ENCODE results near the gene ZNF778.
"Not testable (repeated sequence)": the region's sequence is repeated elsewhere in the genome, so short reads cannot be mapped to it uniquely, and the experiment has no call there.

DNA sequence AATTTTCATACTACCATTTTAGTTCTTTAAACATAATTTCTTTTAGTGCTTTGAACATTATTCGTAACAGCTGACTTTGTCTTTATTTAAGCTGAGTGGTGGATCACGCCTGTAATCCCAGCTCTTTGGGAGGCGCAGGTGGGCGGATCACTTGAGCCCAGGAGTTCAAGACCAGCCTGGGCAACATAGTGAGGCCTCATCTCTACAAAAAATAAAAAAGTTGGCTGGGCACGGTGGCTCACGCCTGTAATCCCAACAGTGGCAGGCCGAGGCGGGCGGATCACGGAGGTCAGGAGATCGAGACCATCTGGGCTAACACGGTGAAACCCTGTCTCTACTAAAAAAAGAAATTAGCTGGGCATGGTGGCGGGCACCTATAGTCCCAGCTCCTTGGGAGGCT, 42.4 kb downstream of the ZNF778 start:
- TF ChIP-seq, protein P1, sequence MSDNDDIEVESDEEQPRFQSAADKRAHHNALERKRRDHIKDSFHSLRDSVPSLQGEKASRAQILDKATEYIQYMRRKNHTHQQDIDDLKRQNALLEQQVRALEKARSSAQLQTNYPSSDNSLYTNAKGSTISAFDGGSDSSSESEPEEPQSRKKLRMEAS (IDR thresholded peaks at IDR 0.05) = not testable (repeated sequence)
- TF ChIP-seq, protein P2, sequence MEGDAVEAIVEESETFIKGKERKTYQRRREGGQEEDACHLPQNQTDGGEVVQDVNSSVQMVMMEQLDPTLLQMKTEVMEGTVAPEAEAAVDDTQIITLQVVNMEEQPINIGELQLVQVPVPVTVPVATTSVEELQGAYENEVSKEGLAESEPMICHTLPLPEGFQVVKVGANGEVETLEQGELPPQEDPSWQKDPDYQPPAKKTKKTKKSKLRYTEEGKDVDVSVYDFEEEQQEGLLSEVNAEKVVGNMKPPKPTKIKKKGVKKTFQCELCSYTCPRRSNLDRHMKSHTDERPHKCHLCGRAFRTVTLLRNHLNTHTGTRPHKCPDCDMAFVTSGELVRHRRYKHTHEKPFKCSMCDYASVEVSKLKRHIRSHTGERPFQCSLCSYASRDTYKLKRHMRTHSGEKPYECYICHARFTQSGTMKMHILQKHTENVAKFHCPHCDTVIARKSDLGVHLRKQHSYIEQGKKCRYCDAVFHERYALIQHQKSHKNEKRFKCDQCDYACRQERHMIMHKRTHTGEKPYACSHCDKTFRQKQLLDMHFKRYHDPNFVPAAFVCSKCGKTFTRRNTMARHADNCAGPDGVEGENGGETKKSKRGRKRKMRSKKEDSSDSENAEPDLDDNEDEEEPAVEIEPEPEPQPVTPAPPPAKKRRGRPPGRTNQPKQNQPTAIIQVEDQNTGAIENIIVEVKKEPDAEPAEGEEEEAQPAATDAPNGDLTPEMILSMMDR (IDR thresholded peaks at IDR 0.05) = not testable (repeated sequence)
- not testable (repeated sequence) for TF ChIP-seq POLR2A (IDR thresholded peaks at IDR 0.05; ENCODE audit: low read length); MAFK (IDR thresholded peaks at IDR 0.05; ENCODE audit: partially characterized antibody); EP300 (IDR thresholded peaks at IDR 0.05); SMC3 (IDR thresholded peaks at IDR 0.05); CEBPB (IDR thresholded peaks at IDR 0.05); POLR2AphosphoS2 (conservative IDR thresholded peaks at IDR 0.05; ENCODE audit: low read length); FOXS1 (CRISPR knock-in tag; IDR thresholded peaks at IDR 0.05); RCOR1 (IDR thresholded peaks at IDR 0.05; ENCODE audit: low read depth, low read length); ESRRA (IDR thresholded peaks at IDR 0.05; ENCODE audit: borderline replicate concordance, low read length)
- TF ChIP-seq, protein P3, sequence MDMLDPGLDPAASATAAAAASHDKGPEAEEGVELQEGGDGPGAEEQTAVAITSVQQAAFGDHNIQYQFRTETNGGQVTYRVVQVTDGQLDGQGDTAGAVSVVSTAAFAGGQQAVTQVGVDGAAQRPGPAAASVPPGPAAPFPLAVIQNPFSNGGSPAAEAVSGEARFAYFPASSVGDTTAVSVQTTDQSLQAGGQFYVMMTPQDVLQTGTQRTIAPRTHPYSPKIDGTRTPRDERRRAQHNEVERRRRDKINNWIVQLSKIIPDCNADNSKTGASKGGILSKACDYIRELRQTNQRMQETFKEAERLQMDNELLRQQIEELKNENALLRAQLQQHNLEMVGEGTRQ (IDR thresholded peaks at IDR 0.05) = not testable (repeated sequence)
- TF ChIP-seq, protein P4, sequence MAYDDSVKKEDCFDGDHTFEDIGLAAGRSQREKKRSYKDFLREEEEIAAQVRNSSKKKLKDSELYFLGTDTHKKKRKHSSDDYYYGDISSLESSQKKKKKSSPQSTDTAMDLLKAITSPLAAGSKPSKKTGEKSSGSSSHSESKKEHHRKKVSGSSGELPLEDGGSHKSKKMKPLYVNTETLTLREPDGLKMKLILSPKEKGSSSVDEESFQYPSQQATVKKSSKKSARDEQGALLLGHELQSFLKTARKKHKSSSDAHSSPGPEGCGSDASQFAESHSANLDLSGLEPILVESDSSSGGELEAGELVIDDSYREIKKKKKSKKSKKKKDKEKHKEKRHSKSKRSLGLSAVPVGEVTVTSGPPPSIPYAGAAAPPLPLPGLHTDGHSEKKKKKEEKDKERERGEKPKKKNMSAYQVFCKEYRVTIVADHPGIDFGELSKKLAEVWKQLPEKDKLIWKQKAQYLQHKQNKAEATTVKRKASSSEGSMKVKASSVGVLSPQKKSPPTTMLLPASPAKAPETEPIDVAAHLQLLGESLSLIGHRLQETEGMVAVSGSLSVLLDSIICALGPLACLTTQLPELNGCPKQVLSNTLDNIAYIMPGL (CRISPR knock-in tag; IDR thresholded peaks at IDR 0.05; ENCODE audit: borderline replicate concordance) = not testable (repeated sequence)
- TF ChIP-seq, protein P5, sequence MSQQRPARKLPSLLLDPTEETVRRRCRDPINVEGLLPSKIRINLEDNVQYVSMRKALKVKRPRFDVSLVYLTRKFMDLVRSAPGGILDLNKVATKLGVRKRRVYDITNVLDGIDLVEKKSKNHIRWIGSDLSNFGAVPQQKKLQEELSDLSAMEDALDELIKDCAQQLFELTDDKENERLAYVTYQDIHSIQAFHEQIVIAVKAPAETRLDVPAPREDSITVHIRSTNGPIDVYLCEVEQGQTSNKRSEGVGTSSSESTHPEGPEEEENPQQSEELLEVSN (IDR thresholded peaks at IDR 0.05; ENCODE audit: borderline replicate concordance, low read depth) = not testable (repeated sequence)
